NCI-H1048 (cell line): ENCODE measurements around the gene ILF3.

Source experiments
- DNase-seq: peaks from one replicate; lab custom pipeline; 2025; lab: John Stamatoyannopoulos, UW

ILF3 gene

GRCh38 chr19:10730932-10731331 is 76.8 kb downstream of the ILF3 start:
- no peak for DNase-seq

GRCh38 chr19:10735741-10736140 is 81.6 kb downstream of the ILF3 start:
- DNase-seq = no peak

GRCh38 chr19:10736189-10736588 is 82.0 kb downstream of the ILF3 start:
- DNase-seq = no peak

GRCh38 chr19:10736916-10737551 is 82.9 kb downstream of the ILF3 start:
- no peak for DNase-seq

GRCh38 chr19:10737722-10738121 is 83.6 kb downstream of the ILF3 start:
- no peak for DNase-seq

- DNase-seq = no peak
These were observed 86.7 kb downstream of the ILF3 start for GRCh38 chr19:10740798-10741197.
